H1 (cell line): Measurements from ENCODE around the gene ERLIN1. TPM values are rescaled to one million over a fixed set of nuclear protein-coding genes. Genes with fewer than 3 reads are reported as not detected.

ENCODE experiments used
- ASH2L ChIP-seq: fragments of 200-600, 300-600 bp; sonication (generic); IDR thresholded peaks from one replicate; pipeline ENCODE4 v1.7.1; 2017; ENCODE audit warnings: low read length
- BACH1 ChIP-seq: IDR thresholded peaks from 2 replicates; pipeline ENCODE4 v1.6.1; 2012; ENCODE audit warnings: low read length, improper control_type of control experiment
- MAX ChIP-seq: IDR thresholded peaks from 2 replicates; pipeline ENCODE4 v1.6.1; 2012; ENCODE audit warnings: inconsistent platforms
- RBBP5 ChIP-seq: IDR thresholded peaks from 2 replicates; pipeline ENCODE4 v1.7.1; 2012; ENCODE audit warnings: low read depth, mild to moderate bottlenecking, inconsistent platforms, low read length, moderate library complexity, borderline replicate concordance
- SIX5 ChIP-seq: IDR thresholded peaks from 2 replicates; pipeline ENCODE4 v1.6.1; 2011; ENCODE audit warnings: mild to moderate bottlenecking, low read depth, low read length
- SP2 ChIP-seq: IDR thresholded peaks from 2 replicates; pipeline ENCODE4 v1.6.1; 2012; ENCODE audit warnings: mild to moderate bottlenecking, low read length, inconsistent platforms
- ZNF274 ChIP-seq: IDR thresholded peaks from 2 replicates; pipeline ENCODE4 v1.7.0; 2012; ENCODE audit warnings: low read length, borderline replicate concordance; ENCODE audit errors: extremely low read depth
- polyA plus RNA-seq, 7 experiments: library from polyadenylated mRNA; depleted of rRNA in 3 of 7; stranded (reverse) in 5 of 7; unstranded in 2 of 7; fragments of >200 nt in 5 of 7; fragments of 200-250 nt in 2 of 7; gene quantifications; 1 replicate in 5 of 7; 2 replicates in 1 of 7; 4 replicates in 1 of 7; pipeline versions ENCODE4 v1.2.1 to v1.2.3, GENCODE V29; 2011 to 2013; ENCODE audit warnings: missing spikeins in 2 of 7, mixed read lengths in 2 of 7
- total RNA-seq: library from RNA; stranded (reverse); fragmentation: NEBNext Ultra II Directional; extraction: Animal tissue kit (Norgen Biotek cat#: 25700); gene quantifications from 2 replicates; pipeline ENCODE4 v1.2.1, GENCODE V29; 2021
- TF ChIP-seq, protein P1 (sequence below): fragments of 300-600 bp; sonication (generic); IDR thresholded peaks from 2 replicates; pipeline ENCODE4 v1.7.1; 2012; ENCODE audit warnings: low read length, moderate library complexity, mild to moderate bottlenecking, inconsistent platforms; ENCODE audit not compliant: insufficient replicate concordance

The ERLIN1 gene
- total and polyA plus RNA-seq, 2 of the 8 experiments (the other 6 are each of a cell fraction or from before 2014, with no cell fraction given), result 16.5 to 32.0 TPM

DNA sequence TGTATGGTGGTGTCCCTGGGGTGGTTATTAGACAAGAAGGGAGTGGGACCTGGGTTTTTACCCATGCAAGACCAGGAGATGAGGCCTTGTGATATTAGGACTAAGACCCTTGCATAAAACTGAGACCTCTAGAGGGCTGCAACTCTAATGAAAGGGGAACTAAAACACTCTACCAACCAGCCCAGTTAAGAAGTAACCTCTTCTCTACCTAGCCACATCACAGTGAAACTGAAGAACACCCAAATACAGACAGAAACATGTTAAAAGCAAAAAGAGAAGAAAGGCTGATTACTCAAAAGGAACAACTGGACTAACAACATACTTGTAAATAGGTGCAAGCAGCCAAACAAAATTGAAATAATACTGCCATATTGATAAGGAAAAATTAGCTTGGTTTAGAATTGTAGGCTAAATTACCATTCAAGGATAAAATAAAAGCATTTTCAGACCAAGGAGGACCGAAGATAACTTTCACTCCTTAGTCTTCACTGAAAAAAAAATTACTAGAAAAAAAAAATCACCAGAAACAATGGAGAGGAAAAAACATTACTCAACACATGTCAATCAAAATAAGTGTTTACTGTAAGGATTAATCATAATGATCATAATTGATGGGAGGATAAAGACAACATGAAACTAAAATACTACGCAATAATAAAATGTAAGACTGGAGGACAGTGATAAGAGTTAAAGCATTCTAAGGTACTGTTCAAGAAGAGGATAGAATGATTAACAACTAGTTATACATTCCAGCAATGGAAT lies 27.6 kb downstream of the ERLIN1 start (continued):
- TF ChIP-seq SIX5 (no peak), ASH2L (no peak), BACH1 (no peak), MAX (no peak), SP2 (no peak), ZNF274 (no peak), RBBP5 (no peak)
- TF ChIP-seq, protein P1, sequence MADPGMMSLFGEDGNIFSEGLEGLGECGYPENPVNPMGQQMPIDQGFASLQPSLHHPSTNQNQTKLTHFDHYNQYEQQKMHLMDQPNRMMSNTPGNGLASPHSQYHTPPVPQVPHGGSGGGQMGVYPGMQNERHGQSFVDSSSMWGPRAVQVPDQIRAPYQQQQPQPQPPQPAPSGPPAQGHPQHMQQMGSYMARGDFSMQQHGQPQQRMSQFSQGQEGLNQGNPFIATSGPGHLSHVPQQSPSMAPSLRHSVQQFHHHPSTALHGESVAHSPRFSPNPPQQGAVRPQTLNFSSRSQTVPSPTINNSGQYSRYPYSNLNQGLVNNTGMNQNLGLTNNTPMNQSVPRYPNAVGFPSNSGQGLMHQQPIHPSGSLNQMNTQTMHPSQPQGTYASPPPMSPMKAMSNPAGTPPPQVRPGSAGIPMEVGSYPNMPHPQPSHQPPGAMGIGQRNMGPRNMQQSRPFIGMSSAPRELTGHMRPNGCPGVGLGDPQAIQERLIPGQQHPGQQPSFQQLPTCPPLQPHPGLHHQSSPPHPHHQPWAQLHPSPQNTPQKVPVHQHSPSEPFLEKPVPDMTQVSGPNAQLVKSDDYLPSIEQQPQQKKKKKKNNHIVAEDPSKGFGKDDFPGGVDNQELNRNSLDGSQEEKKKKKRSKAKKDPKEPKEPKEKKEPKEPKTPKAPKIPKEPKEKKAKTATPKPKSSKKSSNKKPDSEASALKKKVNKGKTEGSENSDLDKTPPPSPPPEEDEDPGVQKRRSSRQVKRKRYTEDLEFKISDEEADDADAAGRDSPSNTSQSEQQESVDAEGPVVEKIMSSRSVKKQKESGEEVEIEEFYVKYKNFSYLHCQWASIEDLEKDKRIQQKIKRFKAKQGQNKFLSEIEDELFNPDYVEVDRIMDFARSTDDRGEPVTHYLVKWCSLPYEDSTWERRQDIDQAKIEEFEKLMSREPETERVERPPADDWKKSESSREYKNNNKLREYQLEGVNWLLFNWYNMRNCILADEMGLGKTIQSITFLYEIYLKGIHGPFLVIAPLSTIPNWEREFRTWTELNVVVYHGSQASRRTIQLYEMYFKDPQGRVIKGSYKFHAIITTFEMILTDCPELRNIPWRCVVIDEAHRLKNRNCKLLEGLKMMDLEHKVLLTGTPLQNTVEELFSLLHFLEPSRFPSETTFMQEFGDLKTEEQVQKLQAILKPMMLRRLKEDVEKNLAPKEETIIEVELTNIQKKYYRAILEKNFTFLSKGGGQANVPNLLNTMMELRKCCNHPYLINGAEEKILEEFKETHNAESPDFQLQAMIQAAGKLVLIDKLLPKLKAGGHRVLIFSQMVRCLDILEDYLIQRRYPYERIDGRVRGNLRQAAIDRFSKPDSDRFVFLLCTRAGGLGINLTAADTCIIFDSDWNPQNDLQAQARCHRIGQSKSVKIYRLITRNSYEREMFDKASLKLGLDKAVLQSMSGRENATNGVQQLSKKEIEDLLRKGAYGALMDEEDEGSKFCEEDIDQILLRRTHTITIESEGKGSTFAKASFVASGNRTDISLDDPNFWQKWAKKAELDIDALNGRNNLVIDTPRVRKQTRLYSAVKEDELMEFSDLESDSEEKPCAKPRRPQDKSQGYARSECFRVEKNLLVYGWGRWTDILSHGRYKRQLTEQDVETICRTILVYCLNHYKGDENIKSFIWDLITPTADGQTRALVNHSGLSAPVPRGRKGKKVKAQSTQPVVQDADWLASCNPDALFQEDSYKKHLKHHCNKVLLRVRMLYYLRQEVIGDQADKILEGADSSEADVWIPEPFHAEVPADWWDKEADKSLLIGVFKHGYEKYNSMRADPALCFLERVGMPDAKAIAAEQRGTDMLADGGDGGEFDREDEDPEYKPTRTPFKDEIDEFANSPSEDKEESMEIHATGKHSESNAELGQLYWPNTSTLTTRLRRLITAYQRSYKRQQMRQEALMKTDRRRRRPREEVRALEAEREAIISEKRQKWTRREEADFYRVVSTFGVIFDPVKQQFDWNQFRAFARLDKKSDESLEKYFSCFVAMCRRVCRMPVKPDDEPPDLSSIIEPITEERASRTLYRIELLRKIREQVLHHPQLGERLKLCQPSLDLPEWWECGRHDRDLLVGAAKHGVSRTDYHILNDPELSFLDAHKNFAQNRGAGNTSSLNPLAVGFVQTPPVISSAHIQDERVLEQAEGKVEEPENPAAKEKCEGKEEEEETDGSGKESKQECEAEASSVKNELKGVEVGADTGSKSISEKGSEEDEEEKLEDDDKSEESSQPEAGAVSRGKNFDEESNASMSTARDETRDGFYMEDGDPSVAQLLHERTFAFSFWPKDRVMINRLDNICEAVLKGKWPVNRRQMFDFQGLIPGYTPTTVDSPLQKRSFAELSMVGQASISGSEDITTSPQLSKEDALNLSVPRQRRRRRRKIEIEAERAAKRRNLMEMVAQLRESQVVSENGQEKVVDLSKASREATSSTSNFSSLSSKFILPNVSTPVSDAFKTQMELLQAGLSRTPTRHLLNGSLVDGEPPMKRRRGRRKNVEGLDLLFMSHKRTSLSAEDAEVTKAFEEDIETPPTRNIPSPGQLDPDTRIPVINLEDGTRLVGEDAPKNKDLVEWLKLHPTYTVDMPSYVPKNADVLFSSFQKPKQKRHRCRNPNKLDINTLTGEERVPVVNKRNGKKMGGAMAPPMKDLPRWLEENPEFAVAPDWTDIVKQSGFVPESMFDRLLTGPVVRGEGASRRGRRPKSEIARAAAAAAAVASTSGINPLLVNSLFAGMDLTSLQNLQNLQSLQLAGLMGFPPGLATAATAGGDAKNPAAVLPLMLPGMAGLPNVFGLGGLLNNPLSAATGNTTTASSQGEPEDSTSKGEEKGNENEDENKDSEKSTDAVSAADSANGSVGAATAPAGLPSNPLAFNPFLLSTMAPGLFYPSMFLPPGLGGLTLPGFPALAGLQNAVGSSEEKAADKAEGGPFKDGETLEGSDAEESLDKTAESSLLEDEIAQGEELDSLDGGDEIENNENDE, result no peak
